Measurements from ENCODE around the gene TTLL4.

DNA sequence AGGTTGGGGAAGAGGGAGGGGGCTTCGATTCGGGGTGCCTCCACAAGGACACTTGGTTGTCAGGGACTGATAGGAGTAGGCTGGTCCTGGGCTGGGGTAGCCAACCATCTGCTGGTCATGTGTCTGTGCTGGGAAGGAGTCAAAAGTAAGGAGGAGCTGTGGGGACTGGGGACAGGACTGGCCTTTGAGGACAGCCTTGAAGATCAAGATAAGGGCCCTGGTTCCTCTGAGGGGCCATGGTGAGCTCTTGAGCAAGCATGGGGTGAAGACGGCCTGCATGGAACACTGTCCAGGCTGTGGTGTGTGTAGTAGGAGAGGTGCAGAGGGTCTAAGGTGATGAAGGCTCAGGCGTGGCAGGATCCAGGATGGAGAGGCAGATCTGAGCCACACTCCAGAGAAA is 73.1 kb downstream of the TTLL4 start:
- no peak for TF ChIP-seq CTCF (IDR thresholded peaks at IDR 0.05)
- TF ChIP-seq POLR2A (IDR thresholded peaks at IDR 0.05): no peak

Measured in body of pancreas (tissue), 4 donors.